ENCODE measurements around the gene NAB1.

NAB1 gene

GRCh38 chr2:190651413-190651812 lies 2.5 kb downstream of the NAB1 start:
- in situ Hi-C loops (cut with MboI; ENCODE audit: low pct_unique_long_range_greater_than_20kb, low sequenced_read_pairs, unreplicated experiment), result no loop called here
- no peak for TF ChIP-seq CTCF (IDR thresholded peaks at IDR 0.05; ENCODE audit: extremely low read depth, insufficient read depth, missing control alignments)
- no peak for DNase-seq (ENCODE audit: low spot score)

GRCh38 chr2:190653231-190653630 lies 4.3 kb downstream of the NAB1 start:
- no peak for TF ChIP-seq CTCF (IDR thresholded peaks at IDR 0.05; ENCODE audit: extremely low read depth, insufficient read depth, missing control alignments)
- DNase-seq (ENCODE audit: low spot score), result no peak
- in situ Hi-C loops (cut with MboI; ENCODE audit: low pct_unique_long_range_greater_than_20kb, low sequenced_read_pairs, unreplicated experiment), result no loop called here

GRCh38 chr2:190653931-190654330 lies 5.0 kb downstream of the NAB1 start:
- TF ChIP-seq CTCF (IDR thresholded peaks at IDR 0.05; ENCODE audit: extremely low read depth, insufficient read depth, missing control alignments), result no peak
- in situ Hi-C loops (cut with MboI; ENCODE audit: low pct_unique_long_range_greater_than_20kb, low sequenced_read_pairs, unreplicated experiment), result no loop called here
- no peak for DNase-seq (ENCODE audit: low spot score)

- in situ Hi-C loops (cut with MboI; ENCODE audit: low pct_unique_long_range_greater_than_20kb, low sequenced_read_pairs, unreplicated experiment), result no loop called here
- TF ChIP-seq CTCF (IDR thresholded peaks at IDR 0.05; ENCODE audit: extremely low read depth, insufficient read depth, missing control alignments), result no peak
- no peak for DNase-seq (ENCODE audit: low spot score)
Measured at GRCh38 chr2:190655113-190655512, 6.2 kb downstream of the NAB1 start.

- in situ Hi-C loops (cut with MboI; ENCODE audit: low pct_unique_long_range_greater_than_20kb, low sequenced_read_pairs, unreplicated experiment), result no loop called here
- DNase-seq (ENCODE audit: low spot score), result no peak
- no peak for TF ChIP-seq CTCF (IDR thresholded peaks at IDR 0.05; ENCODE audit: extremely low read depth, insufficient read depth, missing control alignments)
Measured at GRCh38 chr2:190655570-190655969, 6.7 kb downstream of the NAB1 start.

- in situ Hi-C loops (cut with MboI; ENCODE audit: low pct_unique_long_range_greater_than_20kb, low sequenced_read_pairs, unreplicated experiment), result no loop called here
- TF ChIP-seq CTCF (IDR thresholded peaks at IDR 0.05; ENCODE audit: extremely low read depth, insufficient read depth, missing control alignments), result no peak
- DNase-seq (ENCODE audit: low spot score), result no peak
Measured at GRCh38 chr2:190656301-190656700, 7.4 kb downstream of the NAB1 start.

Data from GM13977 (cell line).